Femur (tissue), 1 donor: ENCODE measurements around the gene RPS19.

Experiments used
- DNase-seq: peaks from one replicate; pipeline ENCODE4 v3.0.0-alpha.2; 2017

The RPS19 gene

GRCh38 chr19:41879670-41880328 lies 19.7 kb downstream of the RPS19 start:
- DNase-seq: no peak

- DNase-seq: no peak
These were observed 20.3 kb downstream of the RPS19 start for GRCh38 chr19:41880329-41880708.

GRCh38 chr19:41882568-41883462 lies 22.8 kb downstream of the RPS19 start, which contains the start of gene ARHGEF1:
Gene ARHGEF1, plus strand, starts transcription at chr19:41883184. Its CDS starts 4,899 bp downstream, at chr19:41888083.
- DNase-seq: peak; percentile 64

- no peak for DNase-seq
These were observed 23.4 kb downstream of the RPS19 start for GRCh38 chr19:41883463-41883820.

GRCh38 chr19:41883821-41884733 lies 24.0 kb downstream of the RPS19 start:
- DNase-seq: peak; percentile 96

- no peak for DNase-seq
These were observed 27.0 kb downstream of the RPS19 start for GRCh38 chr19:41886761-41887710.

- DNase-seq: peak; percentile 74
These were observed 27.8 kb downstream of the RPS19 start for GRCh38 chr19:41887711-41888382.

GRCh38 chr19:41888926-41889325 lies 28.9 kb downstream of the RPS19 start:
- no peak for DNase-seq

- no peak for DNase-seq
These were observed 29.8 kb downstream of the RPS19 start for GRCh38 chr19:41889896-41890295.

GRCh38 chr19:41890936-41891335 lies 30.9 kb downstream of the RPS19 start:
- no peak for DNase-seq

GRCh38 chr19:41892173-41892902 lies 32.3 kb downstream of the RPS19 start:
- no peak for DNase-seq

GRCh38 chr19:41893899-41894298 lies 33.8 kb downstream of the RPS19 start:
- DNase-seq: no peak

GRCh38 chr19:41894350-41894749 lies 34.3 kb downstream of the RPS19 start:
- DNase-seq: no peak

GRCh38 chr19:41895745-41896580 lies 35.9 kb downstream of the RPS19 start:
- no peak for DNase-seq

GRCh38 chr19:41896581-41896942 lies 36.5 kb downstream of the RPS19 start:
- DNase-seq: no peak

GRCh38 chr19:41897181-41897580 lies 37.1 kb downstream of the RPS19 start:
- DNase-seq: no peak

- no peak for DNase-seq
These were observed 37.8 kb downstream of the RPS19 start for GRCh38 chr19:41897820-41898219.

GRCh38 chr19:41898235-41898634 lies 38.2 kb downstream of the RPS19 start:
- DNase-seq: no peak

GRCh38 chr19:41901707-41902360 lies 41.8 kb downstream of the RPS19 start:
- DNase-seq: no peak
